HG03039 (cell line): ENCODE results near the gene PRUNE1.

ENCODE experiments used
- ATAC-seq: cut with Tn5 transposase; IDR thresholded peaks from one replicate; pipeline ENCODE4 v1.9.1; 2021; ENCODE audit warnings: mild to moderate bottlenecking, moderate library complexity; ENCODE audit not compliant: unreplicated experiment

The PRUNE1 gene

DNA sequence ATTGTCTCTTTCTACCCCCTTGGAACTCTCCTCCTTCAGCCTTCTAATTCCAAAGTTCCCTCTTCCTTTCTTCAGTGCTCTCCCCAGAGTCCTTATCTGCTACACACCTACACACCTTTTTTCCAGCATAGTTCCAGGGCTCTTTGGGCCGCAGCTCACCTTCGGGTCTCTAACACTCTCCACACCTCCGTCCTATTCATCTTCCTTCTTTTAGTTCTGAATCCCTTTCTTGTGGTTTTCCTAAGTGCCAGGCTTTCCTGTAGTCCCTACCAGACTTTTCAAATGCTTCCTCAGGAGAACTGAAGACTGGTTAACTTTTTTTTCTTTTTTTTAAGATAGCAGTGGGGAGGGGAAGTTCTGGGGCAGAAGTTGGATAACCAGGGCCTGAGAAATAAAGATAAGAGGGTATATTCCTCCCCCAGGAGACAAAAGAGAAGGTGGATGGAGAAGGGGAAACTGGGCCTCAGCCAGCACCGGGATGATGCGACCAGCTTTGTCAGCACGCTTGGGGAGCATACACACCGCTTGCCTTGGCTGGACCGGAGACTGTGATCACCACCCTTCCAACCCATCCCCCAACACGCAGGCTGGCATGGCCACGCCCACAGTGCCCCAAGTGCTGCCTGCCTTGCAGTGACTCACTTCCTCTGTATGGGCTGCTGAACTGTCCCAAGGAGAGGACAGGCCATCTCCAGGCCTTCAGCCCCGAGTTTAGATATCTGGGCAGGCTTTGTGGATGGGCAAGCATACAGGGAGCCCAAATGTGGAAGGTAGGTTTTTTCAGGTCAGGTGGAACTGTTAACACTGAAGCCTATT lies 31.2 kb upstream of the PRUNE1 start:
- no peak for ATAC-seq

DNA sequence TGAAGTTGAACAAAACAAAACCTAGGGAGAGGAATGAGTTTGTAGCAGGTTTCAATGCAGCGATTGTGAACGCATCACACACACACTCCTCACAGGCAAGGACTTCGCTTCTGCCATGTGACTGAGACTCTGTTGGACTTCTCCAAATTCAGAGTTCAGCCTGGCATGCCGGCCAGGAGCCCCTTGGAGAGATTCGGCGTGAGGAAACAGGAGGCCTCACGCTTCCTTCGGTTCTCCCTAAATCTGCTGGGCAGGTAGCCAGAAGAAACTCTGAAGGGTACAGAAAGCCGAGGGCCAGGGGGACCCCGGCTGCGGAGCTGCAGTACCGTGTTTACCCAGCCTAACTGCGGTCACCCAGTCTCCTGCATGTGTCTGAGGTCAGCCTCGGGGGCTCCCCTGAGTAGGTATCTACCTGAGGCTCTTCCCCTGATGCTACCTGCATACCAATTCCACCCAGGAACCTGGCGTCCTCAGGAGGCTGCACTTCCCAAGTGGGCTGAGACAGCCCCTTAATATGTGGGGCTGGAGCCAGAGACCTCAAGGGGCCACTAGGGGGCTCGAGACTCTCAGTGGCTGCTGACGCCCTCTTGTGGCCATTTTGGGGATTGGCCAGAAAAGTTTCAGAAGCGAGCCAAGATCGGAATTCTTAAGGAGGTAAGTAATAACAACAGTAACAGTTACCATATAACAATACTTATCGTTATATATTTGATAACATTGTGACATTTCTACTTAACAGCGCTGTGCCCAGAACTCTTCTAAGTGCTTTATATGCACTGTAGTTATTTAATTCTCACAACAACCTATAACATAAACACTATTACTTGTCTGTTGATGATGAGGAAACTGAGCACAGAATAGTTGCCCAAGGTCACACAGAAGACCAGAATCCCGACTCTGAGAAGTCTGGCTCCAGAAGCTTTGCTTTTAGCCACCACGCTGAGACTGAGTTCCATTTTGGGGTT lies 28.9 kb upstream of the PRUNE1 start:
- ATAC-seq, result no peak

DNA sequence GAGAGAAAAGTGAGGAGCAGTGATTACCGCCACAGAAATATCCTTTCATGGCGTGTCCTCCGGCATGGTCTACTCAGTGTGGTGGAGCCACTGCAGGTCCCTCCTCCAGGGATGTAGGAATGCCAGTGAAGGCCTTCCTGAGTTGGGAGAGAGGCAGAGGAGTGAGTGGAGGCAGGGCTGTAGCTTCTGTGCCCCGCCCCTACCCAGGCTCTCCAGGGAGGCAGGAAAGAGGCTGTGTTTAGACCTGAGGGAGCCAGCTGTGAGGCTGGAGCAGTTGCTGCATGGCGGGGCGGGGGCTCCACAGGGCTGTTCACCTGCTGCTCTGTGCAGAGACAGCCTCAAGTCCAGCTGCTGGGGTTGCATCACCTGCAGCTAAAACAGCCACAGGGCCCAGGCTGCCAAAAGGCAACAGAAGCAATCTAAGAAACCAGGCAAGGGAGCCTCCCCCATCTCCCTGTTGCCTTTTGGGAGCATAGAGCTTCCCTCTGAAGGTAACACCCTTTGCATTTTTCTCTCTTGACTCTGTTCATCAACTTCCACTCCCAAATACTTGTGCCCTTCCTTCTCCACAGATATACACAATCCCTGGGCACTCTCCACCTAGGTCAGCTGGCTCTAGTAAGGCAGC lies 27.0 kb upstream of the PRUNE1 start:
- no peak for ATAC-seq

DNA sequence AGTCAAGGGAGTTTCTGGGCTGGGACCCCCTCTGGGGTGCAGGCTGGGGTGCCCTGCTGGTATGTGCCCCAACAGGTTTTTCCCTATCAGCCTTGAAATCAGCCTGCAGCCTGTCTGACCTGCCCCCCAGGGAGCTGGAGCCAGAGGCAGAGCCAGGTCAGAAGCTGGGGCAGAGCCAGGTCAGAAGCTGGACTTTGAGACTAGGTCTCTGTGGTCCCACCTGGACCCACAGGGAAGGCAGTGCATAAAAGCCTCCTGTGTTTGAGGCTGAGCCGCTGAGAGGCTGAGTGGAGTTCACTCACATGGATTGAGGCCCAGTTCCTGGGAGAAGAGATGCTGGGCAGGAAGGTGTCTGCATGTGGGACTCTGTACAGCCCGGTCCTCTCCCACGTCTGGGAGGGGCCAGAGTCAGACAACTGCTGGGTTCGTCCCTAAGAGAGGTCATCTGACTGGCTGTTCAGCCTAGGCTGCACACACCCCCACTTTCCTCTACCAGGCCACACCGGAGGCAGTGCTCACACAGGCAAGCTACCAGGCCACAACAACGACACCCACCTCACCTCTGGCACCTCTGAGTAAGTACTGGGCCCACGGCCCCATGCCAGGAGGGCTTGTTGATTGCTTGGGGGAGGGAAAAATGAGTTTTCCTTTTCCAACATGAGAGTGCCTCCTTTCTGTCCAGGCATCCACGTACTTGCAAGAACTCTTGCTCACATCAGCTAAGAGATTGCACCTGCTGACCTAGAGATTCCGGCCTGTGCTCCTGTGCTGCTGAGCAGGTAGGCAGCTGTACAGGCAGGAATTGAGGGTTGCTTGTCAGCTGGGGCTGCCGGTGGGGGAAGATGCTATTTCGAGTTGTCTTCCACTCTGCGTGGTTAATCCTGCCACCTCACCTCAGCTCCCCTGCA lies 26.2 kb upstream of the PRUNE1 start, which contains the start of gene ANXA9:
Gene ANXA9 (plus strand): TSS at position 488 of the 908 bp plus-strand sequence. CDS start 814 bp downstream, outside the sequence.
- no peak for ATAC-seq

DNA sequence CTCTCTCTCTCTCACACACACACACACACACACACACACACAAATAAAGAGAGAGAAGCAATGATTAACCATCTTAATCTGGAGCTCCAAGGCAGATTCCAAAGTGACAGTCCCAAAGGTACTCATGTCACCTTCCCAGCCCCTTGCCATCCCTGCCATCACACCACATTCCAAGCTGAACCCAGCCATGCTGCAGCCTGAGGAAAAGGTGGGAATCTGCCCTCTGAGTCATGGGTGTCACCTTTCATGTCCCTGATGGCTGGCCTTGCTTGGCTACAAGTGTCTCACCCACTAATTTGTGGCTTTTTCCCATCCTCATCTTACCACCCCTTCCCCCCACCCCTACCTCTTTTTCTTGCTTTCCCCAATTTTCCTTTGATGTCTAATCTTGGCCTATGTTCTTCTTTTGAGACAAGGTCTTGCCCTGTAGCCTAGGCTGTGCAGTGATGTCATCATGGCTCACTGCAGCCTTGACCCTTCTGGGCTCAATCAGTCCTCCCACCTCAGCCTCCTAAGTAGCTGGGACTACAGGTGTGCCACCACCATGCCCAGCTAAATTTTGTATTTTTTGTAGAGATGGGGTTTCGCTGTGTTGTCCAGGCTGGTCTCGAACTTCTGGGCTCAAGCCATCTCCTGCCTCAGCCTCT lies 22.9 kb upstream of the PRUNE1 start:
- no peak for ATAC-seq

DNA sequence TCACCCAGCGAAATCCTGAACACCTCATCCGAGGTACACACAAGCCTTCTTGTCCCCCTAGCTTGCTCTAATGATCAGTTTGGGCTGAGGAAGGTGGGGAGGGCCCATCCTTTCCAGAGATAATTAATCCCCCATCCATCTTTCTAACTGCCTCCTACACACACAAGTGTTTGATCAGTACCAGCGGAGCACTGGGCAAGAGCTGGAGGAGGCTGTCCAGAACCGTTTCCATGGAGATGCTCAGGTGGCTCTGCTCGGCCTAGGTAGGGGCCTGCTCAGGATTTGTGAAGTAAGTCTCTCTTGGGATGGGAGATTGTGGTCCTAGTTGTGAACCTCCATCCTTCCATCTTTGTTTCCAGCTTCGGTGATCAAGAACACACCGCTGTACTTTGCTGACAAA lies 20.3 kb upstream of the PRUNE1 start:
- ATAC-seq, result no peak

DNA sequence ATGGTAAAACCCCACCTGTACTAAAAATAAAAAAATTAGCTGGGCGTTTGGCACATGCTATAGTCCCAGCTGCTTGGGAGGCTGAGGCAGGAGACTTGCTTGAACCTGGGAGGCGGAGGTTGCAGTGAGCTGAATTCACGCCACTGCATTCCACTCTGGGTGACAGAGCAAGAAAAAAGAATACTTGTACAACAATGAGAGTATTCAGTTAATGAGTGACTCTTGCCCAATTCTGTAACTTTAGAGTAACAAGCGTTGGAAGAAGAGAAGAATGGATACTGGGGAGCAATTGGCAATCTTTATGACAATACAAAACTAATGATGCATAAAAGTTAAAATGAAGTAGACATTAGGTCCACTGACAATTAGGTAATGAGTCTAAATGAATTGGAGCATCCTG lies 15.6 kb upstream of the PRUNE1 start:
- no peak for ATAC-seq

DNA sequence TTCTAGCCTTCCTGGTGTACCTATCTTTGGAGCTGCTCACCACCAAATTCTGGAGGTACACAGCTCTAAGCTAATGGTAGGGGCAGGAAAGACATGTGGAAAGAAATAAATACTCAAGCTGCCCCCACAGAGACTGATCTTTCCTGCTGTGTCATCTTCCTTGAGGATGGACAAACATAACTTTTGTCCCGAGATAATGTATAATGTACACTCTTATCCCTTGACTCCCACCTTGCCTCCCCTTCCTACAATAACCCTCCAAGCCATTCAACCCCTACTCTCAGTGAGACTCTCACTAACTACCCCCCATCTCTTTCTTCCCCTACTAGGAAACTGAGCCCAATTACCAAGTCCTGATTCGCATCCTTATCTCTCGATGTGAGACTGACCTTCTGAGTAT lies 14.0 kb upstream of the PRUNE1 start:
- ATAC-seq, result no peak

DNA sequence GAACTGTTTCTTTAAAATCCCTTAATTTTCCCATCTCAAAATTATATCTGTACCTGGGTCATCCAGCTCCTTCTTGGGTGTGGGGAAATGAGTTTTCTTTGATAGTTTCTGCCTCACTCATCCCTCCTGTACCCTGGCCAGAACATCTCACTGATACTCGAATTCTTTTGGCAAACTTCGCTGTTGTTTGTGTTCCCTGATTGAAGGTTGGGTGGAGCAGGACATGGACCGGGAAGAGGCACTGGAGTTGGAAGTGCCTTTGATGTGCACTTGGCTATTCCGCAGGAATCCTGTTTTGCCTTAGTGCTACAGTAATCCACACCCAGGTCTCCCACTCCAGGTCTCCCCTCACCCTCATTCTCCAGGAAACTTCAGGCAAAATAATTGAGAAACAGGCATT lies 12.8 kb upstream of the PRUNE1 start:
- no peak for ATAC-seq

DNA sequence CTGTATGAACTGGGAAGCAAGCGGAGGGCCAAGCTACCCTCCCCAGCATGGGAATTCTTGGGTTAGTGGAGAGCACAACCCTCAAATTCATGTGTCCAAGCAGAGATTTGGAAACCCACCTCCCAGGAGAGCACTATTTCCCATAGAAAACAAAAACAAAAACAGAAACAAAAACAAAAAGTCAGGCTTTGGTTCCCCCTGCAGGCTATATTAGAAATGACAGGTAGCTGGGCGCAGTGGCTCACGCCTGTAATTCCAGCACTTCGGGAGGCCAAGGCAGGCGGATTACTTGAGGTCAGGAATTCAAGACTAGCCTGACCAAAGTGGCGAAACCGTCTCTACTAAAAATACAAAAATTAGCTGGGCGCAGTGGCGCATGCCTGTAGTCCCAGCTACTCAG lies 12.4 kb upstream of the PRUNE1 start:
- no peak for ATAC-seq

DNA sequence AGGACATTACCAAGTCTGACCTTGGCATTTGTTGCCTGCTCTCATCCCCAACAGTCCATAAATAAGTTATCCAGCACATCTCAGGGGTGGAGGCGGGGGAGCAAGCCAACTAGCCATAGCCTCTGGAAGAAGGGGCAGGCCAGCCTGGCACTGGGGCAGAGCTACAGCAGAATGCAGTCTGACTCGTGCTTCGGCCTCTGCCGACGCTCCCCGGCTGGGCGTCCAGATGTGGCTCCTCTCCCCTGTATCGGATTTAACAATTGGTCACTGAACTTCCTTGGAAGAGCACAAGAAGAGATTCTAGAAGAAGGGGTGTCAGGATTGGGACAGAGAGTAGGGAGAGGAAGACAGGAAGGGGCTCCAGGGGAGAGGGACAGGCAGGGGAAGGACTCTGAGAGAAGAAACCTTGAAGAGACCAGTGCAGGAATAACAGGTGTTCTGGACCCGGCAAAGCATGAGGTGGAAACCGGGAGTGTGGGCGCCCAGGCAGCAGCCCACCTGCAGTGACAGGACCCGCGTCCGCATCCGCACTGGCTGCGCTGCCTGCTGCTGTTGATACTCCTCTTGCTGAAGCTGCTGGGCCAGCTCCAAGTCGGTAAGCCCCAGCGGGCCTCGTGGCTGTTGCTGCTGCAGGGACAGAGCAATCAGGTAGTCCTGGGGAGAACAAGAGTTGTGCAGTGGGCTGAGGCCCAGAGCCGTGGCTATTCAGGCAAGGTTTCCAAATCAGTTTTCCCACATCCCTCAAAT lies 10.9 kb upstream of the PRUNE1 start:
- ATAC-seq, result no peak

DNA sequence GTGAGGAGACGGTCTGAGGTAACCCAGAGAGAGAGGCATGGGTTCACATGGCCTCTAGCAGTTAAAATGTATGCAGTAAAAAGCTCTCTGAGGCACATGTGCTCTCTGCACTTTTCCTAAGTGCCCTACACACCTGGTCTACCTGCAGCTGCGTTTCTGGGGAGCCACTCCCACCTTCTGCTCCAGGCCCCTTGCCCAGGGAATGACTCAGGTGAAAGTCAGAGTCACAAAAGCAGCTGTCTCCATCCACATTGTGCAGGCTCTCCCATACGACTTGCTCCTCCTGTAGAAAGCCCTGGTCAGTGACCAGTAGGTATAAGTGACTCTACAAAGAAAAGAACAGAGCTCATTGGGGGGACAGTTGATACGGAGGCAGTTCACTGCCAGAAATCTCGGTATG lies 10.3 kb upstream of the PRUNE1 start:
- ATAC-seq, result no peak

DNA sequence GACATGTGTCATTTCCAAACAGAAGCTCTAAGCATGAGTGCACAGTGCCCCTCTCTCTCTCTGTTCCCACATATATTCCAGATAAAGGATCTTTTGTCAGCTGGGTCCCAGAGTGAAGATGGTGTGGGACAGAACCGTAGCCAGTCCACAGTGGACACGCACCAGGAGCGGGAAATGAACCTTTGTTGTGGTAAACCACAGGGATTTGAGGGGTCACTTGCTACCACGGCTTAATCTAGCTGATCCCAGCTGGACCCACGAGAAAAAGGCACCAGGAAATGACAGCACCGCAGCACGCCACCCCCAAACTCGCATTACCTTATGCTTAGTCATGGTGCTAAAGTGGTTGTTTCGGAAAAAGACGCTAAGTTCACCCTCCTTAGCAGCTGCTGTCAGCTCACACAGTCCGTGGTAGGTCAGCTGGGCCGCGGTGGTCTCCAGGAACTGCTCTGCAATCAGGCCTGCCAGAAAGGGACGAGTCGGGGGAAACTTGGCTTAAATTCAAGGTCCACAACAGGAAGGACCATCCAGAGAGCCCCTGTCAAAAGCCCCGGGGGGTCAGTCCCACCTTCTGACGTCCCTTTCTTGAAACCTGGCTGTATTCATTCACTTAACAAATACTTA lies 9.1 kb upstream of the PRUNE1 start:
- ATAC-seq, result no peak

DNA sequence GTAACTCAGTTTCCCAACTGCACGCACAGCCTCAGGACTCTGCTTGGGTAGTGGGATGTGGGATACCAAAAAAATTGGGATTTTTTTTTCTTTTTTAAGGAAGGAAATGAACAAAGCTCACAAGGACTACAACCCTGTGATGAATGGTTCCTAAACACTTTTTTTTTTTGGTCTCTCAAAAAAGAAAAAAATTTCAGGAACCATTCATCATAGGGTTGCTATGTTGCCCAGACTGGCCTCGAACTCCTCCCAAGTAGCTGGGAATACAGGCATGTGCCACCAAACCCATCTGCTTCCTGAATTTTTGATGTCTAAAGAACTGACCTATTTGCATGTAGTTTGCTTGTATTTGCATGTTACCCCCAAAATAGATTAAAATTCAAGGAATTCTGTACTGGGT lies 8.3 kb upstream of the PRUNE1 start:
- no peak for ATAC-seq

DNA sequence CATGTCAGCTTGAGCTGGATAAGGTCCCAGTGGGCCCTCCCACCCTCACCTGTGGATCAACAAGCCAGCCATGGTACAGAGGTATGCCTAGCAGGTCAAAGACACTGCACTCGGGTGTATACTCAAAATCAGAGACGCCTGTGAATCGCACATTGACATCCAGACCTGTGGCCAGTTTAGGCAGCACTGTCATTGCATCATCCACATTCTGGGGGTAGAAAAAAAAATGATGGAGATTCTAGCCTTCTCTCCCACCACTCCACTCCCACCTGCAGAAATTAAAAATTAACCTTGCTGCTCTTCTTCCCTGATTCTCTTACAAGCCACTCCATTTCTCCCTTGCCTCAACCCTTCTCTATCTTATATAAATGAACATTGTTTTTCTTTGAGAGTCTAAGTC lies 7.8 kb upstream of the PRUNE1 start:
- no peak for ATAC-seq

DNA sequence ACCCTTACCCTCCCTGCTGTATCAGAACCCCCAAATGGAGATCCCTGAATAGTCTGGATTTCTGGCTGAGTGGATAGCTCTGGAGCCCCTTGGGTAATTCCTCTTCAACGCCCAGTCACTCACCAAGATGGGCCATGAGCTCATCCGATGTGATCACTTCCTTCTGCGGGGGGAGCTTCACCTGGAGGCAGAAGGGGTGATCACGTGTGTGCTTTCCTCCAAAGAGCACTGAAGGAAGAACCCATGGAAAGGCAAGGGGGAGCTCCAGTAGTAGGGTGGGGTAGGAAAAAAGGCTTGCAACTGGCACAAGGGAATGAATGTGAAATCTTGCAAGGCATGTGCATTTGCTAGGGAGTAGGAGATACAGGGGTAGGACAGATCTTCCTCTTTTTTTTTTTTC lies 6.6 kb upstream of the PRUNE1 start:
- ATAC-seq, result no peak

DNA sequence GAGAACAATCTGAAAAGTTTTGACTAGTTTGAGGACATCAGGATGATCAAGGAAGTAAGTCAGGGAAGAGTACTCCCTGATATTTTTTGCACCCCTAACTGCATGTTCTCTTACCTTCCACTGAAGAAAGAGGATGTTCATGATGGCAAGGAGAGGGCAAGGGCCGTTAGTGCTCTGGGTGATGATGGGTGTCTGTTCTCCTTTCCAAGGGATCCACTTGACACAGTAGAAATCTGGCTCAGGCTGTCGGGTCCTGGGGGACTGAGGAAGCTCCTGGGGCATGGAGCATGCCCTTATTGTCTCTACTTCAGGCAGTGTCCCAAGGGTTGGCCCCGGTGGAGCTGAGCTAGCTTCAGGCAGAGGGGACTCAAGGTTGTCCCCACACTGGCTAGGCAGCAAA lies 6.2 kb upstream of the PRUNE1 start:
- no peak for ATAC-seq

DNA sequence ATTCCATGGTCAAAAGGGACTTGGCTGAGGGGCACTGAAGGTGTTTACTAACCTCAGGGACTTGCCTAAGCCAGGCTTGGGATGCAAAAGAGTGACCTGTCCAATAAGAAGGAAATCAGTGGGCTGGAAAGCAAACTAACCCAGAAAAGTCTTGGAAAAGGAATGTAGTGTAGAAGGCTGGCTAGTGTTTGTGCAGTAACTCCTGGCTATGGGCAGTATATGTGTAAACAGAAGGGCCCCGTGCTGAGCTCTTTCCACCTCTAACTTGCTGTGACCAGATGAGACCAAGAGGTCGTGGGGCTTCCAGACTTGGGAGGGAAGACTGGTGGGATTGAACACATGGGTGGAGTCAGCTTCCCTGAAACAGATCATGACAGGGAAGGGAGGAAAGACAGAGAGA lies 5.6 kb upstream of the PRUNE1 start:
- ATAC-seq, result no peak

DNA sequence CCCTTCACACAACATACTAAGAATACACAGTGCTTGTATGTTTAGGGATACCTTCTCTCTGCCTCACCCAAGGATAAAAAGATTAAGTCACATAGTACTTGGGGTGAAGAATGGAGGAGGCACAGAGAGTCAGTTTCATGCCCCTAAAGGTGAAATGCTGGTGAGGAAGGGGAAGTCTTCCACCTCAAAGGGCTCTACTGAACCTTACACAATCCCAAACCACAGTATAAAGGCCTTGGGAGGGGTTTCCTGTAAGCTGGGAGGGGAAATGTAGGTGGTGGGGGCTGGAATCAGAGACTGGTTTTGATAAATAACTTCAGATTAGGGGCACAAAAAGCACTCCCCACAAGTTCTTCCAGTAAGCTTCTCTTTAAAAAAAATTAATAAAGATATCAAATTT lies 5.1 kb upstream of the PRUNE1 start:
- no peak for ATAC-seq
